ENCODE measurements around the gene EFHB. TPM values are rescaled to one million over a fixed set of nuclear protein-coding genes. Genes with fewer than 3 reads are reported as not detected.
"Not testable (repeated sequence)": the region's sequence is repeated elsewhere in the genome, so short reads cannot be mapped to it uniquely, and the experiment has no call there.

The EFHB gene
- total and polyA plus RNA-seq, 2 of the 13 experiments (the other 11 are each of a cell fraction or from before 2014, with no cell fraction given), result 0.15 to 0.42 TPM

GRCh38 chr3:19855318-19855717, 78.7 kb downstream of the EFHB start:
- H3K27ac ChIP-seq (ENCODE audit: extremely low read length, insufficient read depth, low read length); POLR2A ChIA-PET; H3K4me1 ChIP-seq (ENCODE audit: insufficient read depth, low read length); H2AFZ ChIP-seq (ENCODE audit: low read length); intact Hi-C loops (cut with micrococcal nuclease; ENCODE audit: unreplicated experiment); BruUV-seq (replicated peaks); H3K36me3 ChIP-seq (replicated peaks in 1 of 2; ENCODE audit: control insufficient read depth in 1 of 2, insufficient read depth in 2 of 2, low read length in 2 of 2); H3K4me2 ChIP-seq (ENCODE audit: low read depth, low read length); ATAC-seq; CTCF ChIA-PET (ENCODE audit: low intra/inter-chr PET ratio, low total read pairs); DNase-seq (ENCODE audit: low spot score); in situ Hi-C loops (cut with HindIII; ENCODE audit: extremely low pct_ligation_motif_present, low pct_unique_long_range_greater_than_20kb); H3K9me3 ChIP-seq (ENCODE audit: low read length); FAIRE-seq; H4K20me1 ChIP-seq (ENCODE audit: insufficient read depth, low read length); H3K9ac ChIP-seq (ENCODE audit: insufficient read depth, low read depth, low read length); H3K4me3 ChIP-seq (replicated peaks in 1 of 3; ENCODE audit: insufficient read depth in 1 of 3, low read depth in 2 of 3, low read length in 3 of 3); H3K79me2 ChIP-seq (ENCODE audit: insufficient read depth, low read length); H3K27me3 ChIP-seq (ENCODE audit: control insufficient read depth in 1 of 2, insufficient read depth in 2 of 2, low read length in 2 of 2); TF ChIP-seq FOXA1 (IDR thresholded peaks at IDR 0.05): not testable (repeated sequence)
- TF ChIP-seq ZNF281 (CRISPR knock-in tag; IDR thresholded peaks at IDR 0.05; ENCODE audit: borderline replicate concordance) (peak; percentile 83), FOXA1 (CRISPR knock-in tag; IDR thresholded peaks at IDR 0.05) (peak; percentile 56)
- WGBS (ENCODE audit: low lambda C conversion rate), result no CpG with 5 or more reads among the region's 13 CpGs

- H3K4me2 ChIP-seq (ENCODE audit: low read depth, low read length); POLR2A ChIA-PET; H3K27ac ChIP-seq (ENCODE audit: extremely low read length, insufficient read depth, low read length); H3K36me3 ChIP-seq (replicated peaks in 1 of 2; ENCODE audit: control insufficient read depth in 1 of 2, insufficient read depth in 2 of 2, low read length in 2 of 2); DNase-seq (ENCODE audit: low spot score); BruUV-seq (replicated peaks); H4K20me1 ChIP-seq (ENCODE audit: insufficient read depth, low read length); H2AFZ ChIP-seq (ENCODE audit: low read length); in situ Hi-C loops (cut with HindIII; ENCODE audit: extremely low pct_ligation_motif_present, low pct_unique_long_range_greater_than_20kb); H3K4me1 ChIP-seq (ENCODE audit: insufficient read depth, low read length); H3K27me3 ChIP-seq (ENCODE audit: control insufficient read depth in 1 of 2, insufficient read depth in 2 of 2, low read length in 2 of 2); CTCF ChIA-PET (ENCODE audit: low intra/inter-chr PET ratio, low total read pairs); H3K79me2 ChIP-seq (ENCODE audit: insufficient read depth, low read length); H3K4me3 ChIP-seq (replicated peaks in 1 of 3; ENCODE audit: insufficient read depth in 1 of 3, low read depth in 2 of 3, low read length in 3 of 3); ATAC-seq; H3K9me3 ChIP-seq (ENCODE audit: low read length); intact Hi-C loops (cut with micrococcal nuclease; ENCODE audit: unreplicated experiment); FAIRE-seq; H3K9ac ChIP-seq (ENCODE audit: insufficient read depth, low read depth, low read length): not testable (repeated sequence)
- WGBS (ENCODE audit: low lambda C conversion rate), result 8% methylated on average over 3 of the region's 7 CpGs
These were observed 87.4 kb downstream of the EFHB start for GRCh38 chr3:19846609-19847008.

Other genes with a start within 250 kb of the EFHB start
- 27.1 and 29.3 TPM in 2 replicates for gene RAB5A, start 12.9 kb upstream of the EFHB start, total RNA-seq (2016; rRNA removed; fragmentation: Illumina TruSeq; extraction: Trizol)
- gene RAB5A, start 12.9 kb upstream of the EFHB start, polyA plus RNA-seq (2011; rRNA removed), result 13.5 and 16.0 TPM in 2 replicates
- gene PP2D1, start 78.0 kb upstream of the EFHB start, total RNA-seq (2016; rRNA removed; fragmentation: Illumina TruSeq; extraction: Trizol), result not detected in 2 replicates
- gene PP2D1, start 78.0 kb upstream of the EFHB start, polyA plus RNA-seq (2011; rRNA removed), result not detected in 2 replicates
- 0.97 and 1.00 TPM in 2 replicates for gene KAT2B, start 106.2 kb upstream of the EFHB start, total RNA-seq (2016; rRNA removed; fragmentation: Illumina TruSeq; extraction: Trizol)
- gene KAT2B, start 106.2 kb upstream of the EFHB start, polyA plus RNA-seq (2011; rRNA removed), result 1.4 and 1.7 TPM in 2 replicates

Data from HepG2 (cell line).